GM12874 (cell line): Measurements from ENCODE around the gene ROBO1.

Experiments used
- CTCF ChIP-seq: IDR thresholded peaks from 2 replicates; pipeline ENCODE4 v1.5.1; 2011; ENCODE audit warnings: low read depth, mild to moderate bottlenecking, control low read depth, low read length, moderate library complexity; ENCODE audit not compliant: insufficient read depth

The ROBO1 gene

GRCh38 chr3:78912259-78912658 is 855.5 kb downstream of the ROBO1 start:
- no peak for TF ChIP-seq CTCF

GRCh38 chr3:78911394-78911793 is 856.4 kb downstream of the ROBO1 start:
- TF ChIP-seq CTCF, result no peak

GRCh38 chr3:78908236-78908635 is 859.6 kb downstream of the ROBO1 start:
- TF ChIP-seq CTCF, result no peak

GRCh38 chr3:78907367-78907766 is 860.4 kb downstream of the ROBO1 start:
- no peak for TF ChIP-seq CTCF

- no peak for TF ChIP-seq CTCF
Observed at GRCh38 chr3:78906930-78907329, 860.9 kb downstream of the ROBO1 start.

GRCh38 chr3:78906245-78906644 is 861.6 kb downstream of the ROBO1 start:
- no peak for TF ChIP-seq CTCF

GRCh38 chr3:78905700-78906099 is 862.1 kb downstream of the ROBO1 start:
- no peak for TF ChIP-seq CTCF

GRCh38 chr3:78901544-78901943 is 866.3 kb downstream of the ROBO1 start:
- TF ChIP-seq CTCF, result no peak
